ENCODE results near the gene DMD.

GRCh38 chrX:32116047-32116446 lies 1095.3 kb downstream of the DMD start:
- TF ChIP-seq CTCF (IDR thresholded peaks at IDR 0.05) (no peak), EZH2 (IDR thresholded peaks at IDR 0.05; ENCODE audit: borderline replicate concordance, insufficient read depth, low read depth, low read length, poor library complexity, severe bottlenecking) (no peak)
